Stimulated activated CD4-positive, alpha-beta T cell treated with anti-CD3 and anti-CD28 coated beads, Interleukin-1b, Interleukin-23, amount 100 ng/mL, for 1 hour (primary cell): ENCODE results near the gene ERO1B.

Experiments
- DNase-seq, 2 donors: peaks; one replicate each; pipeline ENCODE4 v3.0.0-alpha.2; 2020; ENCODE audit warnings: low read depth in 2 of 2

ERO1B gene

GRCh38 chr1:236301080-236301957, 19.6 kb upstream of the ERO1B start:
- DNase-seq = no peak

- no peak for DNase-seq
Observed at GRCh38 chr1:236297161-236297560, 15.4 kb upstream of the ERO1B start.

- DNase-seq = no peak
Observed at GRCh38 chr1:236292425-236292824, 10.7 kb upstream of the ERO1B start.

- no peak for DNase-seq
Observed at GRCh38 chr1:236289492-236290131, 7.9 kb upstream of the ERO1B start.

GRCh38 chr1:236288620-236288976, 6.8 kb upstream of the ERO1B start:
- no peak for DNase-seq

GRCh38 chr1:236287757-236288619, 6.2 kb upstream of the ERO1B start:
- DNase-seq = no peak

GRCh38 chr1:236287356-236287755, 5.6 kb upstream of the ERO1B start:
- DNase-seq = no peak

GRCh38 chr1:236284291-236284721, 2.5 kb upstream of the ERO1B start:
- DNase-seq = no peak

GRCh38 chr1:236282719-236283118, 961 bp upstream of the ERO1B start:
- no peak for DNase-seq

GRCh38 chr1:236282425-236282716, 613 bp upstream of the ERO1B start:
- no peak for DNase-seq

GRCh38 chr1:236281198-236281653, 532 bp downstream of the ERO1B start:
- DNase-seq = no peak

GRCh38 chr1:236280438-236281197, 1.1 kb downstream of the ERO1B start:
- no peak for DNase-seq

GRCh38 chr1:236275586-236275985, 6.2 kb downstream of the ERO1B start:
- no peak for DNase-seq

- DNase-seq = no peak
Observed at GRCh38 chr1:236275061-236275460, 6.7 kb downstream of the ERO1B start.

GRCh38 chr1:236273358-236273757, 8.4 kb downstream of the ERO1B start:
- no peak for DNase-seq

- no peak for DNase-seq
Observed at GRCh38 chr1:236269439-236269838, 12.3 kb downstream of the ERO1B start.

GRCh38 chr1:236261898-236262297, 19.9 kb downstream of the ERO1B start:
- DNase-seq = no peak

- no peak for DNase-seq
Observed at GRCh38 chr1:236261033-236261432, 20.7 kb downstream of the ERO1B start.

GRCh38 chr1:236259043-236259442, 22.7 kb downstream of the ERO1B start:
- no peak for DNase-seq

GRCh38 chr1:236258114-236258622, 23.6 kb downstream of the ERO1B start:
- no peak for DNase-seq

- DNase-seq = no peak
Observed at GRCh38 chr1:236257216-236257615, 24.5 kb downstream of the ERO1B start.
